PC-9 (cell line): ENCODE data around the gene NME9.

ENCODE experiments used
- EZH2 ChIP-seq: fragments of 200-600 bp; sonication (generic); IDR thresholded peaks from 2 replicates; pipeline ENCODE4 v1.8.0; 2017; ENCODE audit warnings: antibody characterized with exemption, low read depth
- TF ChIP-seq, protein P1 (sequence below): fragments of 200-600 bp; sonication (generic); conservative IDR thresholded peaks from 2 replicates; pipeline ENCODE4 v1.6.1; 2017; ENCODE audit warnings: mixed run types, antibody characterized with exemption, mild to moderate bottlenecking, moderate library complexity

DNA sequence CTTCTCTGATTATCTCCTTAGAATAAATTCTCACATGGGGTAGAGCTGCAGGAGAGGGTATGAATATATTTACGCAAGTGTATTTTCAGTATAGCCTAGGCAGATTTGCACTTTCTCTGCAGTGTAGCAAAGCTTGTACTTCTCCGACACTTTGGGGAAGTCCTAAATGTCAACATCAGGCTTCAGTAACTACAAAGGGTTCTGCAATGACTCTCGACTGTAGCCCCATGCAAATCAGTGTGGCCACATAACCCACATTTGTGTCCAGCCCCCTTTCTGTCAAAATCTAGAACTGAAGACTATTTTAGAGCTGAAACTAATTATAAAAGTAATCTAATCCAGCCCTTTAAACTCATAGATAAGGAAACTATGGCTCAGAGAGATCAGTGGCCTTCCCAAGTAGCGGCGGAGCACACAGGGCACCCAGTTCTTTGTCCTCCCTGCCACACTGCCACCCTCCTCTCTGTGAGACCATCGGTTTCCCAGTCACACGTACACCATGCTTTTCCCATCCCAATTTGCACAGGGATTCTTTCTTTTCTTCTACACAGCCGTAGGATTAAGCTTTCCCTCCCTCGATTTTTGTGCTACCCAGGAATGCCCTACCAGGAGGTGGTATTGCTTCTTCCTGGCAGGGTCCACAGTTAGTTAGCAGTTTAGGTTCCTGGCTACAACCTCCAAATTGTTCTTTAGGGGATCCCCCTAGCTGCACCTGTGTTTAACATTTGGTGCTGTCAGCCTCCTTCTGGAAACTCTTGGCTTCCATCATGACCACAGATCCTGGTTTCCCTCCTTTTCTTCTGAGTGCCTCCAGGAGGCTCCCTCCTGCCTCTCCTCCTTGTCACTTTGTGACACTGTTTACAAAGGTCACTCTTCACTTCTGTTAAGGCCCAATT lies 41.7 kb upstream of the NME9 start:
- TF ChIP-seq, protein P1, sequence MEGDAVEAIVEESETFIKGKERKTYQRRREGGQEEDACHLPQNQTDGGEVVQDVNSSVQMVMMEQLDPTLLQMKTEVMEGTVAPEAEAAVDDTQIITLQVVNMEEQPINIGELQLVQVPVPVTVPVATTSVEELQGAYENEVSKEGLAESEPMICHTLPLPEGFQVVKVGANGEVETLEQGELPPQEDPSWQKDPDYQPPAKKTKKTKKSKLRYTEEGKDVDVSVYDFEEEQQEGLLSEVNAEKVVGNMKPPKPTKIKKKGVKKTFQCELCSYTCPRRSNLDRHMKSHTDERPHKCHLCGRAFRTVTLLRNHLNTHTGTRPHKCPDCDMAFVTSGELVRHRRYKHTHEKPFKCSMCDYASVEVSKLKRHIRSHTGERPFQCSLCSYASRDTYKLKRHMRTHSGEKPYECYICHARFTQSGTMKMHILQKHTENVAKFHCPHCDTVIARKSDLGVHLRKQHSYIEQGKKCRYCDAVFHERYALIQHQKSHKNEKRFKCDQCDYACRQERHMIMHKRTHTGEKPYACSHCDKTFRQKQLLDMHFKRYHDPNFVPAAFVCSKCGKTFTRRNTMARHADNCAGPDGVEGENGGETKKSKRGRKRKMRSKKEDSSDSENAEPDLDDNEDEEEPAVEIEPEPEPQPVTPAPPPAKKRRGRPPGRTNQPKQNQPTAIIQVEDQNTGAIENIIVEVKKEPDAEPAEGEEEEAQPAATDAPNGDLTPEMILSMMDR, result no peak
- TF ChIP-seq EZH2, result no peak
